Stomach (tissue), 9 donors: ENCODE data around the gene LOXL1. TPM values are rescaled to one million over a fixed set of nuclear protein-coding genes. Genes with fewer than 3 reads are reported as not detected.

ENCODE experiments used
- DNase-seq, 2 donors: peaks; one replicate each; pipeline versions ENCODE4 v3.0.0 to v3.0.0-alpha.2; 2013 to 2019
- H3K27ac ChIP-seq, 5 donors: fragments of 200-600 bp in 4 of 5; sonication (generic) in 4 of 5; one replicate each; pipeline ENCODE4 v1.5.1; 2013 to 2019; ENCODE audit warnings: mild to moderate bottlenecking in 1 of 5, moderate library complexity in 1 of 5
- H3K27me3 ChIP-seq, 3 donors: fragments of 200-600 bp; sonication (generic); one replicate each; pipeline ENCODE4 v1.5.1; 2017 to 2019; ENCODE audit warnings: mixed run types in 1 of 3
- H3K36me3 ChIP-seq, 4 donors: fragments of 200-600 bp; sonication (generic); 1 replicate in 3 of 4; 2 replicates in 1 of 4; pipeline ENCODE4 v1.5.1; 2016 to 2019
- H3K4me1 ChIP-seq, 4 donors: fragments of 200-600 bp; sonication (generic); one replicate each; pipeline ENCODE4 v1.5.1; 2016 to 2019
- H3K4me3 ChIP-seq, 4 donors: fragments of 200-600 bp; sonication (generic) in 3 of 4; one replicate each; pipeline ENCODE4 v1.5.1; 2016 to 2019; ENCODE audit warnings: mild to moderate bottlenecking in 1 of 4
- H3K9me3 ChIP-seq, 4 donors: fragments of 200-600 bp; sonication (generic); one replicate each; pipeline ENCODE4 v1.5.1; 2016 to 2019
- CTCF ChIP-seq, 7 experiments: fragments of 450-650 bp in 4 of 7; fragments of 200-600 bp in 3 of 7; sonication (generic) in 3 of 7; IDR thresholded peaks; one replicate each; pipeline ENCODE4 v1.5.1; 2016 to 2019; ENCODE audit warnings: antibody characterized with exemption in 7 of 7, control low read depth in 2 of 7, mild to moderate bottlenecking in 1 of 7
- EP300 ChIP-seq: sonication (generic); formaldehyde crosslinking; IDR thresholded peaks from one replicate; pipeline ENCODE4 v1.6.1; 2017; ENCODE audit warnings: antibody characterized with exemption
- POLR2A ChIP-seq, 4 donors: fragments of 450-650 bp; IDR thresholded peaks; one replicate each; pipeline ENCODE4 v1.6.1; 2016; ENCODE audit warnings: antibody characterized with exemption in 4 of 4, control low read depth in 2 of 4, mild to moderate bottlenecking in 1 of 4, moderate library complexity in 1 of 4
- POLR2AphosphoS5 ChIP-seq, 3 donors: sonication (generic); formaldehyde crosslinking; IDR thresholded peaks; one replicate each; pipeline ENCODE4 v1.6.1; 2016; ENCODE audit warnings: antibody characterized with exemption in 3 of 3
- WGBS, 5 donors: extraction: QIAGEN DNeasy Blood & Tissue Kit in 3 of 5; methylation state at CpG; one replicate each; pipeline versions ENCODE4 v1.1.5 to v1.1.7; 2013 to 2018; 5-methylcytosine and 5-hydroxymethylcytosine counted together
- intact Hi-C: fragments of 100-400 bp; cut with DNase I; formaldehyde crosslinking; loops from one replicate; pipeline ENCODE4 v1.15.1; 2023; ENCODE audit warnings: low total_unique reads
- polyA plus RNA-seq, 3 donors: library from polyadenylated mRNA; stranded (reverse); fragments of 200-250 nt; gene quantifications; one replicate each; pipeline ENCODE4 v1.2.3, GENCODE V29; 2013
- total RNA-seq, 5 donors: library from RNA; depleted of rRNA; stranded (reverse); fragments of >200 nt; gene quantifications; one replicate each; pipeline versions ENCODE4 v1.1.0 to v1.2.3, GENCODE V29; 2014 to 2016
- donor health status: healthy with polysubstance abuse.
- donor health status: Bipolar disorder and iron deficiency.
- donor health status: healthy.

LOXL1 gene
- total and polyA plus RNA-seq, 8 donors, result 5.2 to 48.4 (median 19.9) TPM

GRCh38 chr15:73947651-73948050, 21.4 kb downstream of the LOXL1 start:
- WGBS, 5 donors, result 92 to 95% (median 94%) methylated on average over 9 of the region's 9 CpGs
- intact Hi-C loops, result no loop called here
- peaks cover 10 to 48% (median 33%) of the 10 kb centered on the region in 4 donors for H3K36me3 ChIP-seq
- DNase-seq, result no peak
- no peak overlapping the region for H3K4me3 ChIP-seq
- H3K27me3 ChIP-seq, result no peaks in the 10 kb centered on the region
- no peak overlapping the region for H3K27ac ChIP-seq
- no peaks in the 10 kb centered on the region for H3K9me3 ChIP-seq
- TF ChIP-seq POLR2A (IDR thresholded peaks at IDR 0.05) (no peak), EP300 (no peak), POLR2AphosphoS5 (IDR thresholded peaks at IDR 0.05) (no peak), CTCF (IDR thresholded peaks at IDR 0.05) (no peak)
- peaks cover 12 to 44% (median 28%) of the 10 kb centered on the region in 4 donors for H3K4me1 ChIP-seq

- no peaks in the 10 kb centered on the region for H3K9me3 ChIP-seq
- H3K4me3 ChIP-seq, result no peak overlapping the region
- DNase-seq, result no peak
- peaks cover 16 to 49% (median 31%) of the 10 kb centered on the region in 4 donors for H3K4me1 ChIP-seq
- intact Hi-C loops, result no loop called here
- H3K27ac ChIP-seq, result no peak overlapping the region
- WGBS, 5 donors, result 89 to 97% (median 94%) methylated on average over 4 of the region's 4 CpGs
- TF ChIP-seq EP300 (no peak), POLR2AphosphoS5 (IDR thresholded peaks at IDR 0.05) (no peak), CTCF (IDR thresholded peaks at IDR 0.05) (no peak)
- H3K27me3 ChIP-seq, result no peaks in the 10 kb centered on the region
- H3K36me3 ChIP-seq, result peaks cover 10 to 48% (median 33%) of the 10 kb centered on the region in 4 donors
Observed at GRCh38 chr15:73948396-73948795, 22.1 kb downstream of the LOXL1 start.

GRCh38 chr15:73948982-73949381, 22.7 kb downstream of the LOXL1 start:
- TF ChIP-seq POLR2A (IDR thresholded peaks at IDR 0.05) (no peak), CTCF (IDR thresholded peaks at IDR 0.05) (no peak), POLR2AphosphoS5 (IDR thresholded peaks at IDR 0.05) (no peak), EP300 (no peak)
- no peaks in the 10 kb centered on the region for H3K27me3 ChIP-seq
- DNase-seq, result no peak
- 70 to 79% (median 76%) methylated on average over 4 of the region's 4 CpGs for WGBS, 5 donors
- H3K36me3 ChIP-seq, result peaks cover 10 to 48% (median 33%) of the 10 kb centered on the region in 4 donors
- H3K9me3 ChIP-seq, result no peaks in the 10 kb centered on the region
- no peak overlapping the region for H3K27ac ChIP-seq
- intact Hi-C loops, result no loop called here
- peaks cover 17 to 46% (median 33%) of the 10 kb centered on the region in 4 donors for H3K4me1 ChIP-seq
- no peak overlapping the region for H3K4me3 ChIP-seq

DNA sequence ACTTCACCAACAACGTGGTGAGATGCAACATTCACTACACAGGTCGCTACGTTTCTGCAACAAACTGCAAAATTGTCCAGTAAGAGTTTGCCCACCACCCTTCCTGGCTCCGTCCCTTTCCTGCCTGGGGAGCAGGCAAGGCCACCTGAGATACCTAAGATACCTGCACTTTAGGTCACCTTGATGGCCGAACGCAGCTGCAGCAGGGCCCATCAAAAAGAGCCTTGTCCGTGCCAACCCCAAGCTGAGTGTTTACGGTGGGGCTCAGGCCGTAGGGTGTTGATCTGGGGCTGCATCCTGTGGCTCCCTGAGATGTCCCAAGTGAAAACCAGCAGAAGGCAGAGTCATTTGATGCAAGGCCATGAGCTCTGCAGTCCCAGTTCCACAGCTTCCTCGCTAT, 23.2 kb downstream of the LOXL1 start:
- no peak for TF ChIP-seq EP300
- no peak for TF ChIP-seq POLR2AphosphoS5 (IDR thresholded peaks at IDR 0.05)
- no peak for TF ChIP-seq CTCF (IDR thresholded peaks at IDR 0.05)
- TF ChIP-seq POLR2A (IDR thresholded peaks at IDR 0.05), result no peak
- Histone ChIP-seq H3K27ac (peak overlapping the region in 1 of 5 donors; percentile 90), H3K27me3 (no peaks in the 10 kb centered on the region), H3K4me1 (peaks cover 17 to 41% (median 30%) of the 10 kb centered on the region in 4 donors), H3K4me3 (no peak overlapping the region), H3K36me3 (peaks cover 10 to 48% (median 33%) of the 10 kb centered on the region in 4 donors), H3K9me3 (no peaks in the 10 kb centered on the region)
- intact Hi-C loops, result no loop called here
- WGBS, 5 donors, result 90 to 94% (median 92%) methylated on average over 10 of the region's 10 CpGs
- DNase-seq, result no peak
